D721Med (cell line): Measurements from ENCODE around the gene SAGE1.
"Not testable (repeated sequence)": the region's sequence is repeated elsewhere in the genome, so short reads cannot be mapped to it uniquely, and the experiment has no call there.

ENCODE experiments used
- DNase-seq: peaks from one replicate; pipeline ENCODE4 v3.0.0; 2011; ENCODE audit warnings: low spot score; ENCODE audit not compliant: insufficient read length
- FAIRE-seq: peaks from 2 replicates; lab custom pipeline; 2011; peaks lifted over from hg19 to GRCh38; lab: Jason Lieb, UNC
- TF ChIP-seq, protein P1 (sequence below): IDR thresholded peaks from 2 replicates; pipeline ENCODE4 v1.5.1; 2012; ENCODE audit warnings: mild to moderate bottlenecking, control low read depth; ENCODE audit not compliant: insufficient read depth; ENCODE audit errors: missing control alignments

The SAGE1 gene

GRCh38 chrX:135893294-135893817 lies at the start of gene SAGE1, which contains the start of gene CT45A10:
Gene SAGE1, plus strand, starts transcription at chrX:135893716. Its CDS starts 2,527 bp downstream, at chrX:135896243.
Gene CT45A10, minus strand, starts transcription at chrX:135893444. Its CDS starts 8,100 bp downstream, at chrX:135885344.
- TF ChIP-seq, protein P1, sequence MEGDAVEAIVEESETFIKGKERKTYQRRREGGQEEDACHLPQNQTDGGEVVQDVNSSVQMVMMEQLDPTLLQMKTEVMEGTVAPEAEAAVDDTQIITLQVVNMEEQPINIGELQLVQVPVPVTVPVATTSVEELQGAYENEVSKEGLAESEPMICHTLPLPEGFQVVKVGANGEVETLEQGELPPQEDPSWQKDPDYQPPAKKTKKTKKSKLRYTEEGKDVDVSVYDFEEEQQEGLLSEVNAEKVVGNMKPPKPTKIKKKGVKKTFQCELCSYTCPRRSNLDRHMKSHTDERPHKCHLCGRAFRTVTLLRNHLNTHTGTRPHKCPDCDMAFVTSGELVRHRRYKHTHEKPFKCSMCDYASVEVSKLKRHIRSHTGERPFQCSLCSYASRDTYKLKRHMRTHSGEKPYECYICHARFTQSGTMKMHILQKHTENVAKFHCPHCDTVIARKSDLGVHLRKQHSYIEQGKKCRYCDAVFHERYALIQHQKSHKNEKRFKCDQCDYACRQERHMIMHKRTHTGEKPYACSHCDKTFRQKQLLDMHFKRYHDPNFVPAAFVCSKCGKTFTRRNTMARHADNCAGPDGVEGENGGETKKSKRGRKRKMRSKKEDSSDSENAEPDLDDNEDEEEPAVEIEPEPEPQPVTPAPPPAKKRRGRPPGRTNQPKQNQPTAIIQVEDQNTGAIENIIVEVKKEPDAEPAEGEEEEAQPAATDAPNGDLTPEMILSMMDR: no peak
- FAIRE-seq (no peak), DNase-seq (no peak)

DNA sequence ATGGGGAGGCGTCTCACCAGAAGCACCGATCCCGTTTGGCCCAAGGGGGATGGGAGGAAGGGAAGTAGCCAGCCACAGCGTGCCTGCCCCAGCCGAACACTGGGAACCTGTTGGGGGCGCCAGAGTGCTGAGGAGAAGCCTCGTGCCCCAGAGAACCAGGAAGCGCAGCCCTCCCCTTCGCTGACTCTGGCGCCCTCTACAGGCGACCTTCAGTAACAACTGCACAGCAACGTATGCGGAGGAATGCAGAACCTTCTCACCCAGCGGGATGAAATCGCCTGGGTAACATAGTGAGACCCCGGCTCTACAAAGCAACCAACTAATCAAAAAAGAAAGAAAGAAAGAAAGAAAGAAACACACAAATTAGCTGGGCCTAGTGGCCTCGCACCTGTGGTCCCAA lies 39.1 kb upstream of the SAGE1 start, which contains the start of gene CT45A8:
Gene CT45A8 (minus strand): TSS at position 101 of the 400 bp plus-strand sequence. CDS start 3,755 bp downstream, outside the sequence.
- FAIRE-seq, DNase-seq: not testable (repeated sequence)

GRCh38 chrX:135871712-135872111 lies 21.8 kb upstream of the SAGE1 start, which contains the start of gene CT45A9:
Gene CT45A9, minus strand, starts transcription at chrX:135871812. Its CDS starts 3,751 bp downstream, at chrX:135868061.
- not testable (repeated sequence) for DNase-seq, FAIRE-seq

- not testable (repeated sequence) for FAIRE-seq, DNase-seq
Measured at GRCh38 chrX:135882741-135883140, 10.8 kb upstream of the SAGE1 start.

- not testable (repeated sequence) for DNase-seq, FAIRE-seq
Measured at GRCh38 chrX:135888230-135888629, 5.3 kb upstream of the SAGE1 start.

- FAIRE-seq, DNase-seq: not testable (repeated sequence)
- TF ChIP-seq, protein P1: peak; percentile 21
Measured at GRCh38 chrX:135888976-135889375, 4.5 kb upstream of the SAGE1 start.

- DNase-seq (no peak), FAIRE-seq (no peak)
- TF ChIP-seq, protein P1: no peak
Measured at GRCh38 chrX:135890087-135890585, 3.4 kb upstream of the SAGE1 start.

DNA sequence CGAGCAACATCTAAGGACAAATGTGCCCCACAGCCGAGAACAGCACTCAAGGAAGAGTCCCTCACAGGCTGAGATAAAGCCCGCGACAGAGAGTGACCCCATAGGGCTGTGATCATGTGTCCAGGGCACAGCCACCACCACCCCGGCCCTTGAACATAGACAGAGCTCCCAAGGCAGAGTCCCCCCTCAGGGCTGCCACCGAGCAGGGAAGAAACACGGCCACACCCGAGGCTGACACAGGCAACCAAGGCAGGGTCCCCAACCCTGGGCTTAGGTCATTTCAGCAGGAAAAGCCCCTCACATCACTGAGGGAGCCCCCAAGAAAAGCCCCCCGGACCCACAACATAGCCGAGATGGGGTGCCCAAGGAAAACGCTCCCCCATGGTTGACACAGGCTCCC lies 735 bp upstream of the SAGE1 start:
- FAIRE-seq: no peak
- TF ChIP-seq, protein P1: no peak
- DNase-seq: no peak

- DNase-seq (no peak), FAIRE-seq (no peak)
- TF ChIP-seq, protein P1: no peak
Measured at GRCh38 chrX:135910251-135910650, 16.7 kb downstream of the SAGE1 start.
